CD4-positive, alpha-beta T cell treated with Interleukin-4 for 1 hour (primary cell): ENCODE measurements around the gene AGBL4.

Source experiments
- DNase-seq, 2 donors: peaks; one replicate each; pipeline ENCODE4 v3.0.0-alpha.2; 2020 to 2022

AGBL4 gene

GRCh38 chr1:49694251-49694827, 329.4 kb downstream of the AGBL4 start:
- no peak for DNase-seq

GRCh38 chr1:49686107-49686506, 337.6 kb downstream of the AGBL4 start:
- no peak for DNase-seq

GRCh38 chr1:49677706-49678105, 346.0 kb downstream of the AGBL4 start:
- DNase-seq: no peak

- no peak for DNase-seq
Observed at GRCh38 chr1:49651136-49651535, 372.6 kb downstream of the AGBL4 start.

- DNase-seq: no peak
Observed at GRCh38 chr1:49630156-49630555, 393.6 kb downstream of the AGBL4 start.

- DNase-seq: no peak
Observed at GRCh38 chr1:49627781-49628180, 396.0 kb downstream of the AGBL4 start.

GRCh38 chr1:49626472-49626871, 397.3 kb downstream of the AGBL4 start:
- DNase-seq: no peak

- no peak for DNase-seq
Observed at GRCh38 chr1:49622877-49623276, 400.9 kb downstream of the AGBL4 start.

- no peak for DNase-seq
Observed at GRCh38 chr1:49606082-49606481, 417.7 kb downstream of the AGBL4 start.

GRCh38 chr1:49597436-49597835, 426.3 kb downstream of the AGBL4 start:
- DNase-seq: no peak

GRCh38 chr1:49576327-49576901, 447.3 kb downstream of the AGBL4 start:
- no peak for DNase-seq

GRCh38 chr1:49556676-49557234, 467.0 kb downstream of the AGBL4 start:
- no peak for DNase-seq

- DNase-seq: no peak
Observed at GRCh38 chr1:49552101-49552500, 471.7 kb downstream of the AGBL4 start.

- no peak for DNase-seq
Observed at GRCh38 chr1:49544615-49545014, 479.1 kb downstream of the AGBL4 start.

GRCh38 chr1:49541096-49541752, 482.5 kb downstream of the AGBL4 start:
- no peak for DNase-seq

GRCh38 chr1:49527606-49528305, 496.0 kb downstream of the AGBL4 start:
- DNase-seq: no peak

- no peak for DNase-seq
Observed at GRCh38 chr1:49526672-49527071, 497.1 kb downstream of the AGBL4 start.

GRCh38 chr1:49523764-49524163, 500.0 kb downstream of the AGBL4 start:
- DNase-seq: no peak

- no peak for DNase-seq
Observed at GRCh38 chr1:49466961-49467360, 556.8 kb downstream of the AGBL4 start.

- no peak for DNase-seq
Observed at GRCh38 chr1:49465486-49466185, 558.1 kb downstream of the AGBL4 start.

- no peak for DNase-seq
Observed at GRCh38 chr1:49448200-49448599, 575.6 kb downstream of the AGBL4 start.

- DNase-seq: no peak
Observed at GRCh38 chr1:49436865-49437264, 586.9 kb downstream of the AGBL4 start.

- no peak for DNase-seq
Observed at GRCh38 chr1:49435291-49435690, 588.5 kb downstream of the AGBL4 start.
